AG04450 (cell line): Measurements from ENCODE around the gene CLEC20A. TPM values are rescaled to one million over a fixed set of nuclear protein-coding genes. Genes with fewer than 3 reads are reported as not detected.

Source experiments
- CTCF ChIA-PET: fragments of 300-600, 350-600 bp; formaldehyde crosslinking; extraction: SDS; loops from one replicate; lab custom pipeline; 2022; ENCODE audit warnings: antibody characterized with exemption, inconsistent platforms; lab: Charles Lee
- POLR2A ChIA-PET: fragments of 350-600 bp; formaldehyde crosslinking; extraction: SDS; loops from one replicate; lab custom pipeline; 2021; ENCODE audit warnings: antibody characterized with exemption, inconsistent platforms; lab: Yijun Ruan, JAX
- DNase-seq: peaks from one replicate; pipeline ENCODE4 v3.0.0-alpha.2; 2011; ENCODE audit warnings: low read depth, low spot score
- H3K27ac ChIP-seq: one replicate; pipeline ENCODE4 v1.5.1; 2012; ENCODE audit warnings: low read depth, low read length, control low read depth
- H3K27me3 ChIP-seq: one replicate; pipeline ENCODE4 v1.6.0; 2012; ENCODE audit warnings: low read length; ENCODE audit not compliant: control insufficient read depth, insufficient read depth
- H3K4me3 ChIP-seq: 2 replicates; pipeline ENCODE4 v1.5.1; 2011; ENCODE audit warnings: mild to moderate bottlenecking, low read depth, low read length, control low read depth
- H3K9me3 ChIP-seq: 2 replicates; pipeline ENCODE4 v1.5.1; 2012; ENCODE audit warnings: low read length; ENCODE audit not compliant: control insufficient read depth, insufficient read depth
- CTCF ChIP-seq: IDR thresholded peaks from 2 replicates; pipeline ENCODE4 v1.5.1; 2011; ENCODE audit warnings: low read depth, low read length, control low read depth, inconsistent platforms
- polyA plus RNA-seq: library from polyadenylated mRNA; depleted of rRNA; stranded (reverse); fragments of >200 nt; gene quantifications from 2 replicates; pipeline ENCODE4 v1.2.3, GENCODE V29; 2011

The CLEC20A gene
- polyA plus RNA-seq, 1 experiment: not detected

GRCh38 chr1:178450871-178451270 is 45.9 kb downstream of the CLEC20A start:
- no peak overlapping the region for H3K27ac ChIP-seq
- no peak for DNase-seq

GRCh38 chr1:178442925-178443324 is 53.8 kb downstream of the CLEC20A start:
- POLR2A ChIA-PET: no interaction called here
- no peaks in the 10 kb centered on the region for H3K9me3 ChIP-seq
- CTCF ChIA-PET: no interaction called here
- H3K4me3 ChIP-seq: no peak overlapping the region
- TF ChIP-seq CTCF: no peak
- no peak overlapping the region for H3K27ac ChIP-seq
- no peaks in the 10 kb centered on the region for H3K27me3 ChIP-seq
- no peak for DNase-seq

More at GRCh38 chr1:178450871-178451270, 45.9 kb downstream of the CLEC20A start:
- H3K27me3 ChIP-seq: no peaks in the 10 kb centered on the region
- H3K4me3 ChIP-seq: no peak overlapping the region
- CTCF ChIA-PET: interaction anchor here (1.1 to 1.9 kb wide), 4 partner anchors 49 to 151 kb away, joined by 3 to 6 read pairs (median 4); no protein-coding TSS in a partner anchor
- no peaks in the 10 kb centered on the region for H3K9me3 ChIP-seq
- POLR2A ChIA-PET: no interaction called here
- TF ChIP-seq CTCF: no peak

GRCh38 chr1:178438432-178438831 is 58.3 kb downstream of the CLEC20A start:
- no peak for DNase-seq
- Histone ChIP-seq H3K27me3 (no peaks in the 10 kb centered on the region), H3K27ac (no peak overlapping the region), H3K9me3 (no peaks in the 10 kb centered on the region), H3K4me3 (no peak overlapping the region)
- CTCF ChIA-PET: interaction anchor here (1.4 to 1.8 kb wide), 3 partner anchors 62 to 139 kb away, joined by 4 to 7 read pairs (median 4); no protein-coding TSS in a partner anchor
- TF ChIP-seq CTCF: no peak
- POLR2A ChIA-PET: no interaction called here

- H3K9me3 ChIP-seq: no peaks in the 10 kb centered on the region
- H3K27me3 ChIP-seq: no peaks in the 10 kb centered on the region
- no peak overlapping the region for H3K27ac ChIP-seq
- no peak for TF ChIP-seq CTCF
- no peak for DNase-seq
- ChIA-PET POLR2A (no interaction called here), CTCF (no interaction called here)
- no peak overlapping the region for H3K4me3 ChIP-seq
Measured at GRCh38 chr1:178436899-178437298, 59.9 kb downstream of the CLEC20A start.

- Histone ChIP-seq H3K4me3 (no peak overlapping the region), H3K27ac (no peak overlapping the region), H3K9me3 (no peaks in the 10 kb centered on the region), H3K27me3 (no peaks in the 10 kb centered on the region)
- POLR2A ChIA-PET: interaction anchor here (0.7 kb wide), 1 partner anchor 20 kb away, joined by 3 read pairs; no protein-coding TSS in a partner anchor
- CTCF ChIA-PET: interaction anchor here (0.5 to 1.4 kb wide), 5 partner anchors 31 to 567 kb away, joined by 3 to 7 read pairs (median 3); no protein-coding TSS in a partner anchor
- no peak for DNase-seq
- TF ChIP-seq CTCF: no peak
Measured at GRCh38 chr1:178434899-178435435, 61.8 kb downstream of the CLEC20A start.
